ENCODE results near the gene FASTK. TPM values are rescaled to one million over a fixed set of nuclear protein-coding genes. Genes with fewer than 3 reads are reported as not detected.

Gene FASTK
- total RNA-seq, 1 experiment from 2014 or later = 104 TPM

DNA sequence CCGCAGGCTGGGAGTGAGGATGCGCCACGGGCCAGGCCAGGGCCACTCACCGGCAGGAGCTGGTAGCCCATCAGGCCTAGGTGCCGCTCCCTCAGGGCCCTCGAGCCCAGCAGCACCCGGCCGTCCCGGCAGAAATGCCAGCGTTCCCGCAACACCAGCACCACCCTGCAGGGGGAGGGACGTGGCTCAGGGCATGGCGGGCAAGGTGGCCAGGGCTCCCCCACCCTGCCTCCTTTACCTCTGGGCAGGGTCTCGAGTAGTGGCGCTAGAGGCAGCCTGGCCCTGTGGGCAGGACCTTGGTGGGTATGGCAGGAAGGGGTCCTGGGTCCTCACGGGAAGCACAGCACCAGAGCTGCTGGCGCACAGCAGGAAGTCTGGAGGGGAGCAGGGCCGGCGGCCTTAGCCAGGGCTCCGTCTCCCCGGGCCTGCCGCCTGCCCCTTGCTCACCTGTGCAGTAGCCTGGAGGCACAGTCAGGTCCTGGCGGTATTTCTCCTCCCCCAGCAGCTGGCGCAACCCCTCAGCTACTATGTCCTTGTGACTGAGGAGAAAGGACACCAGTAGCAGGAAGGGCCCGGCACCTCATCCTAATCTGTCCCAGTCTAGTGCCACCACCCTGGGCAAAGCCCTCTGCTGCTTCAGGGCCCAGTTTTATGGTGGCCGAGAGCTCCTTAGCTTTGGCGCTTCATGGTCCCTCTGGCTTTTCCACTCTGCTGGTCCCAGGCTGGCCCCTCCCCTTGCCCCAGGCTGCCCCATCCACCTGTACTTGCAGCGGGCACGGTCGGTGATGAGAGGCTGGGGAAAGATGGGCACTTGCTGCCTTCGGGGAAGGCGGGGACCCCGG, 3.5 kb downstream of the FASTK start:
- no peak for DNase-seq (ENCODE audit: low read depth in 1 of 2, low spot score in 2 of 2)
- H3K4me3 ChIP-seq = no peak overlapping the region
- no peak overlapping the region for H3K27ac ChIP-seq
- H3K4me1 ChIP-seq (replicated peaks) = peaks cover 24% of the 10 kb centered on the region
- H3K36me3 ChIP-seq = peaks cover 90% of the 10 kb centered on the region
- H3K27me3 ChIP-seq (replicated peaks) = no peaks in the 10 kb centered on the region
- no peaks in the 10 kb centered on the region for H3K9me3 ChIP-seq (replicated peaks)

DNA sequence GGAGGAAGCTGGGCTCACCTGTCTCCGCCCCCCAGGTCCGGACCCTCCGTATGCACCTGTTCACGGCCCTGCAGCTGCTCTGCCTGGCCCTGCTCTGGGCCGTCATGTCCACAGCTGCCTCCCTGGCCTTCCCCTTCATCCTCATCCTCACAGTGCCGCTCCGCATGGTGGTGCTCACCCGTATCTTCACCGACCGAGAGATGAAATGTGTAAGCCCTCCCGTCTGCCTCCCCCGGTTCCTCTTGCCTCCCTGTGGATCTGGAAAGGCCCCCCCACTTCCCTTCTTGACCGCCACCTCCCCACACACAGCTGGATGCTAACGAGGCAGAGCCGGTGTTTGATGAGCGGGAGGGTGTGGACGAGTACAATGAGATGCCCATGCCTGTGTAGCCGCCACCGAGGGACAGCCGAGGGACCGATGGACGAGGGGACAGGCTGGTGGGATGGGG, 4.6 kb downstream of the FASTK start:
- Histone ChIP-seq H3K27ac (no peak overlapping the region), H3K9me3 (replicated peaks) (no peaks in the 10 kb centered on the region), H3K4me3 (no peak overlapping the region), H3K36me3 (peaks cover 90% of the 10 kb centered on the region), H3K27me3 (replicated peaks) (no peaks in the 10 kb centered on the region), H3K4me1 (replicated peaks) (peaks cover 13% of the 10 kb centered on the region)
- DNase-seq (ENCODE audit: low read depth in 1 of 2, low spot score in 2 of 2) = no peak

DNA sequence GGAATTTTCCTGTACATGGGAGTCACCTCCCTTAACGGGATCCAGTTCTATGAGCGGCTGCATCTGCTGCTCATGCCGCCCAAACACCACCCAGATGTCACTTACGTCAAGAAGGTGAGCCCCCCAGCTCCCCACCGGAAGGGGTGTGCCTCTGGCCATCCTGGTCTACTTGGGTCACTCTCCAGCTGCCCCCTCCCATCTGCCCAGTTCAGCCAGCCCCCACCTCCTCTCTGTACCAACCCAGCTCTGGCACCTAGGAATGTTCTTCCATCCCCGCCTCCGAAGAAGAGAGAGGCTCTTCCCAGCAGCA, 5.0 kb downstream of the FASTK start:
- Histone ChIP-seq H3K36me3 (peaks cover 91% of the 10 kb centered on the region), H3K27ac (no peak overlapping the region), H3K9me3 (replicated peaks) (no peaks in the 10 kb centered on the region), H3K27me3 (replicated peaks) (no peaks in the 10 kb centered on the region), H3K4me3 (no peak overlapping the region), H3K4me1 (replicated peaks) (peaks cover 10% of the 10 kb centered on the region)
- no peak for DNase-seq (ENCODE audit: low read depth in 1 of 2, low spot score in 2 of 2)

DNA sequence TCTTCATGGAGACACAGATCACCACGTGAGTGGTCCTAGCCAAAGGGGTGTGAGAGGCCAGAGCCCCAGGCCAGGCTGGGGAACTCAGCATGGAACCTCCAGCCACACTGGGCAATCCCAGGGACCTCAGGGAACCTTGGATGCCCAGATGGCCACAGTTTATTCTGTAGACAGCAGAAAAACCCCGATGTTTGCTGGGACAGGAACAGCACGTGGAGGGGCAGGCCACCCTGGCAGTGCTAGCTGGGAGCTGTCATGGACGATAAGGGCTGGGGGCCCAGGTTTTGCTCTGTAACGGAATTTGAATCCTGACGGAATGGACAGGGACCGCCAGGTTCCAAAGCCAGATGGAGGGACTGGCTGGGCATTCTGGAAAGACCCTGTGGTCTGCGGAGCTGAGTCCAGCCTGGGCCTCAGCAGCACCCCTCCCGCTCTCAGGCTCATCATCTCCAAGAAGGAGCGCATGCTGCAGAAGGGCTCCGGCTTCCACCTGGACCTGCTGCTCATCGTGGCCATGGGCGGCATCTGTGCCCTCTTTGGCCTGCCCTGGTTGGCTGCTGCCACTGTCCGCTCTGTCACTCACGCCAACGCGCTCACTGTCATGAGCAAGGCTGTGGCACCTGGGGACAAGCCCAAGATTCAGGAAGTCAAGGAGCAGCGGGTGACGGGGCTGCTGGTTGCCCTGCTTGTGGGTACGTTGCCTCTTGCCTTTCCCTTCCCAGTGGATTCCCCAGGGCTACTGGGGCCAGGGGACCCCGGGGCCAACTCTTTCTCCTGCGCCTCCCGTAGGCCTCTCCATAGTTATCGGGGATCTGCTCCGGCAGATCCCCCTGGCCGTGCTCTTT, 5.6 kb downstream of the FASTK start:
- no peaks in the 10 kb centered on the region for H3K9me3 ChIP-seq (replicated peaks)
- H3K4me3 ChIP-seq = no peak overlapping the region
- no peak overlapping the region for H3K27ac ChIP-seq
- peaks cover 10% of the 10 kb centered on the region for H3K4me1 ChIP-seq (replicated peaks)
- H3K36me3 ChIP-seq = peaks cover 92% of the 10 kb centered on the region
- no peak for DNase-seq (ENCODE audit: low read depth in 1 of 2, low spot score in 2 of 2)
- H3K27me3 ChIP-seq (replicated peaks) = no peaks in the 10 kb centered on the region

DNA sequence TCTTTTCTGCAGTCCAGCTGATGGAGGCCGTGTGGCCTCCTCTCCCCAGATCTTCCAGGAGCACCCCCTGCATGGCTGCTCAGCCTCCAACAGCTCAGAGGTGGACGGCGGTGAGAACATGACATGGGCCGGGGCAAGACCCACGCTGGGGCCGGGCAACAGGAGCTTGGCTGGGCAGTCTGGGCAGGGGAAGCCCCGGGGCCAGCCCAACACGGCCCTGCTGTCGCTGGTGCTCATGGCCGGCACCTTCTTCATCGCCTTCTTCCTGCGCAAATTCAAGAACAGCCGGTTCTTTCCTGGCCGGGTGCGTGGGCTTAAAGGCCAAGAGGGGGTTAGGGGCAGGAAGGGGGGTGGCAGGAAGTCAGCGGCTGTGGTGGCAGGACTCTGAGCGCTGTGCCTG, 6.6 kb downstream of the FASTK start:
- Histone ChIP-seq H3K27me3 (replicated peaks) (no peaks in the 10 kb centered on the region), H3K4me1 (replicated peaks) (peaks cover under 1% of the 10 kb centered on the region; the same call in 1 of the 2 replicates), H3K36me3 (peaks cover 94% of the 10 kb centered on the region)

DNA sequence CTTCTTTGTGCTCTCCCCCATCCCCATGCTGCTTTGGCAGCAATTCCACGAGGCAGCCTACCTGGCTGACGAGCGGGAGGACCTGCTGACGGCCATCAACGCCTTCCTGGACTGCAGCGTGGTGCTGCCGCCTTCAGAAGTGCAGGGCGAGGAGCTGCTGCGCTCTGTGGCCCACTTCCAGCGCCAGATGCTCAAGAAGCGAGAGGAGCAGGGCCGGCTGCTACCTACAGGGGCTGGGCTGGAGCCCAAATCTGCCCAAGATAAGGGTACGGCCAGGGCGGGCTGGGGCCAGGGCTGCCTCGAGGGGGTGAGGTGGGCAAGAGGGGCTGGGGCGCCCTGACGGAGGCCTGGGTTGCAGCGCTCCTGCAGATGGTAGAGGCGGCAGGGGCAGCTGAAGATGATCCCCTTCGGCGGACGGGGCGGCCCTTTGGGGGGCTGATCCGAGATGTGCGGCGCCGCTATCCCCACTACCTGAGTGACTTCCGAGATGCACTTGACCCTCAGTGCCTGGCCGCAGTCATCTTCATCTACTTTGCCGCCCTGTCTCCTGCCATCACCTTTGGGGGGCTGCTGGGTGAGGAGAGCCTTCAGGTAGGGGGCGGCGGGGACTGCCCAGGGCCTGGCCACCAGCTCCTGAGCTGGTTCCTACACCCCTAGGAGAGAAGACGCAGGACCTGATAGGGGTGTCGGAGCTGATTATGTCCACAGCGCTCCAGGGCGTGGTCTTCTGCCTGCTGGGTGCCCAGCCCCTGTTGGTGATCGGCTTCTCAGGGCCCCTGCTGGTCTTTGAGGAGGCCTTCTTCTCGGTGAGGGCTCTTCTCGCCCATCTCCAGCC, 9.4 kb downstream of the FASTK start:
- Histone ChIP-seq H3K4me3 (no peak overlapping the region), H3K4me1 (replicated peaks) (peaks cover 5% of the 10 kb centered on the region; the same call in 1 of the 2 replicates), H3K36me3 (peaks cover 91% of the 10 kb centered on the region), H3K9me3 (replicated peaks) (no peaks in the 10 kb centered on the region), H3K27ac (no peak overlapping the region), H3K27me3 (replicated peaks) (no peaks in the 10 kb centered on the region)
- no peak for DNase-seq (ENCODE audit: low read depth in 1 of 2, low spot score in 2 of 2)

More for the DNA sequence above, 6.6 kb downstream of the FASTK start:
- Histone ChIP-seq H3K9me3 (replicated peaks) (no peaks in the 10 kb centered on the region), H3K27ac (no peak overlapping the region), H3K4me3 (no peak overlapping the region)
- no peak for DNase-seq (ENCODE audit: low read depth in 1 of 2, low spot score in 2 of 2)

DNA sequence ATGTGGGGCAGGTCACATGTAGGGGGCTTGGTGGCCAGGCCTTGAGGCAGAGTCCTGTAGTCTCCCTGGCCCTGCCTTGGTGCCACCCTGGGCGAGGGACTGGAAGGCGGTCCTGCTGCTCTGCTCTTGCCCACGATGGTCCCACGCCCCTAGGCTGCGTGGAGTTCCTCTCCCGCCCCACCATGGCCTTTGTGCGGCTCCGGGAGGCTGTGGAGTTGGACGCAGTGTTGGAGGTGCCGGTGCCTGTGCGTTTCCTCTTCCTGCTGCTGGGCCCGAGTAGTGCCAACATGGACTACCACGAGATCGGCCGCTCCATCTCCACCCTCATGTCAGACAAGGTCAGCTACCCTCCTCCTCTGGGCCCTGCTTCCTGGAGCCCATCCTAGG, 10.0 kb downstream of the FASTK start:
- H3K4me1 ChIP-seq (replicated peaks) = peaks cover 11% of the 10 kb centered on the region
- H3K36me3 ChIP-seq = peaks cover 91% of the 10 kb centered on the region
- H3K9me3 ChIP-seq (replicated peaks) = no peaks in the 10 kb centered on the region
- no peaks in the 10 kb centered on the region for H3K27me3 ChIP-seq (replicated peaks)
- no peak overlapping the region for H3K4me3 ChIP-seq
- no peak for DNase-seq (ENCODE audit: low read depth in 1 of 2, low spot score in 2 of 2)
- no peak overlapping the region for H3K27ac ChIP-seq

DNA sequence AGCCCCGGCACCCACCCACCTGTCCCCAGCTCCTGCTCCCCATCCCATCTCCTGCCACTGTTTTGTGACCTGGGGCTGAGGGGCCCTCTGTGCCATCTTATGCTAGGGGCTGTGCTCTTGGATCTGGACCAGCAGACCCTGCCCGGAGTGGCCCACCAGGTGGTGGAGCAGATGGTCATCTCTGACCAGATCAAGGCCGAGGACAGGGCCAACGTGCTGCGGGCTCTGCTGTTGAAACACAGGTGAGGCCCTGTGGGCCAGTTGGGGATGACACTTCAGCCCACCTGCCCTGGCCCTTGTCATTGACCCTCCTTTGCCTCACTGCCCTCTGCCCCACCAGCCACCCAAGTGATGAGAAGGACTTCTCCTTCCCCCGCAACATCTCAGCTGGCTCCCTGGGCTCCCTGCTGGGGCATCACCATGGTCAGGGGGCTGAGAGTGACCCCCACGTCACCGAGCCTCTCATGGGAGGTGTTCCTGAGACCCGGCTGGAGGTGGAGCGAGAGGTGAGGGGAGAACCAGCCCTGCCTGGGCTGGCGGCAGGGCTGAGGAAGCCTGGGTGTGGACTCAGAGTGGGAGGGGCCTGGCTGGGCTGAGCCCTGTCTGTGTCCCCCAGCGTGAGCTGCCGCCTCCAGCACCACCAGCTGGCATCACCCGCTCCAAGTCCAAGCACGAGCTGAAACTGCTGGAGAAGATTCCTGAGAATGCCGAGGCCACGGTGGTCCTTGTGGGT, 10.6 kb downstream of the FASTK start:
- peaks cover 89% of the 10 kb centered on the region for H3K36me3 ChIP-seq
- H3K4me1 ChIP-seq (replicated peaks) = peaks cover 14% of the 10 kb centered on the region
- no peak overlapping the region for H3K4me3 ChIP-seq
- H3K27me3 ChIP-seq (replicated peaks) = no peaks in the 10 kb centered on the region
- no peak for DNase-seq (ENCODE audit: low read depth in 1 of 2, low spot score in 2 of 2)
- no peak overlapping the region for H3K27ac ChIP-seq
- H3K9me3 ChIP-seq (replicated peaks) = no peaks in the 10 kb centered on the region

DNA sequence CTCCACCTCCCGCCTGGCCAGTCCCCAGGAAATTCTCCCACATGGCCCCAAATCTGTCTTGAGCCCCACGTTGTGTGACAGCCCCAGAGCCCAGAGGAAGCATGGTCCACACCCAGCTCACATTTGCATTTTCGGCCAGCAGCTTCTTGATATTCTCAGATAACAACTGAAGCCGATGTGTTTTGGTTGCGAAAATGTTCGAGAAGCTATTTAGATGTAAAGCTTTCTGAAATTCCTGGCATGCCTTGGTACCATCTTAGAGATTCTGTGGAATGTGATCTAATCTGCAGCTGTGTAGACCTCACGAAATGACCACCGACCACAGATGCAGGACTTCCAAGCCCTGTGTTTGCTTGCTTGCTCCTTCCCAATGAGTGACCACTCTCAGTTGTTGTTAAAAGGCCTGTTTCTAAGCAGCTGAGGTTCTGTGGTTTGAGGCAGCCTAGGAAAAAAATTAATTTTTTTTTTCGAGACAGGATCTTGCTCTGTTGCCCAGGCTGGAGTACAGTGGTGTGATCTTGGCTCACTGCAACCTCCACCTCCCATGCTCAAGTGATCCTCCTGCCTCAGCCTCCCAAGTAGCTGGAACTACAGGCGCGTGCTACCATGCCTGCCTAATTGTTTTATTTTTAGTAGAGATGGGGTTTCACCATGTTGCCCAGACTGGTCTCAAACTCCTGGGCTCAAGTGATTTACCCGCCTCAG, 12.4 kb downstream of the FASTK start:
- Histone ChIP-seq H3K27me3 (replicated peaks) (no peaks in the 10 kb centered on the region), H3K36me3 (peaks cover 89% of the 10 kb centered on the region), H3K9me3 (replicated peaks) (no peaks in the 10 kb centered on the region), H3K27ac (no peak overlapping the region), H3K4me1 (replicated peaks) (peaks cover 14% of the 10 kb centered on the region), H3K4me3 (no peak overlapping the region)
- no peak for DNase-seq (ENCODE audit: low read depth in 1 of 2, low spot score in 2 of 2)

DNA sequence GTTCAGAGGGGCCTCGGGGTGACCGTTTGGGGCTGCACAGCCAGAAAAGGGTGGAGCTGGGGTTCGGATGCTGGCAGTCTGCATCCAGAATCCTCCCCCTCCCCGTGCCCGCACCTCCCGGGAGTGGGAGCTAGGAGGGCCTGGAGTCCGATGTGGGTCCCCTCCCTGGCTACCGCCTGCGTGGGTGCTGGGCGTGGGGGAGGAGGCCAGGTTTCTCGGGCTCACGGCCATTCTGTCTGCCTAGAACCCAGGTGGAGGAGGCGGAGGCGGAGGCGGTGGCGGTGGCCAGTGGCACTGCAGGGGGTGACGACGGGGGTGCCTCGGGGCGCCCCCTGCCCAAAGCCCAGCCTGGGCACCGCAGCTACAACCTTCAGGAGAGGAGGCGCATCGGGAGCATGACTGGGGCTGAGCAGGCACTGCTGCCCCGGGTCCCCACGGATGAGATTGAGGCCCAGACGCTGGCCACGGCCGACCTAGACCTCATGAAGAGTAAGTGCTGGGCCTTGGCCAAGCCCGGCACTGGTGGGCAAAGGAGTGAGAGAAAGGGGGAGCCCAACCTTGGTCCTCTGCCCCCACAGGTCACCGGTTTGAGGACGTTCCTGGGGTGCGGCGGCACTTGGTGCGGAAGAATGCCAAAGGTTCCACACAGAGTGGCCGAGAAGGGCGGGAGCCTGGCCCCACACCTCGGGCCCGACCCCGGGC, 14.2 kb downstream of the FASTK start:
- Histone ChIP-seq H3K4me1 (replicated peaks) (peaks cover 14% of the 10 kb centered on the region), H3K36me3 (peaks cover 83% of the 10 kb centered on the region), H3K4me3 (no peak overlapping the region), H3K9me3 (replicated peaks) (no peaks in the 10 kb centered on the region), H3K27me3 (replicated peaks) (no peaks in the 10 kb centered on the region), H3K27ac (no peak overlapping the region)
- no peak for DNase-seq (ENCODE audit: low read depth in 1 of 2, low spot score in 2 of 2)

DNA sequence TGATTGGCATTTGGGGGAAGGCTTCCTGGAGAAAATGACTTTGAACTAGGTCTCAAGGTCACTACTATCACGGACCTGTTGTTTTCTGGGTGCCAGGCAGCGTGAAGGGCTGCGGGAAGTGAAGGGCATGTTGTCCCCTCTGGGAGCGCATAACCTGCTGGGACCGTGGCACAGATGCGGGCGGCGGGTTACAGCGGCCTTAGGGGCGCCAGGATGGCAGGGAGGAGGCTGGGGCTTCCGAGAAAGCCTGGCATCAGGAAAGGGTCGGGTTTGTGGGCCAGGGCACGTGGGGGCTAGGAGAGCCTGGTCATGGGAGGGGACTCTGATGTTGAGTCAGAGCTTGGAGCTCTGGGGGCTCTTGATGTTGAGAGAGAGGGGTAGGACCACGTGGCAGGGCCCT, 15.1 kb downstream of the FASTK start:
- H3K27me3 ChIP-seq (replicated peaks) = no peaks in the 10 kb centered on the region
- no peak for DNase-seq (ENCODE audit: low read depth in 1 of 2, low spot score in 2 of 2)
- no peak overlapping the region for H3K4me3 ChIP-seq
- H3K9me3 ChIP-seq (replicated peaks) = no peaks in the 10 kb centered on the region
- peaks cover 22% of the 10 kb centered on the region for H3K4me1 ChIP-seq (replicated peaks)
- H3K36me3 ChIP-seq = peaks cover 74% of the 10 kb centered on the region
- H3K27ac ChIP-seq = no peak overlapping the region

DNA sequence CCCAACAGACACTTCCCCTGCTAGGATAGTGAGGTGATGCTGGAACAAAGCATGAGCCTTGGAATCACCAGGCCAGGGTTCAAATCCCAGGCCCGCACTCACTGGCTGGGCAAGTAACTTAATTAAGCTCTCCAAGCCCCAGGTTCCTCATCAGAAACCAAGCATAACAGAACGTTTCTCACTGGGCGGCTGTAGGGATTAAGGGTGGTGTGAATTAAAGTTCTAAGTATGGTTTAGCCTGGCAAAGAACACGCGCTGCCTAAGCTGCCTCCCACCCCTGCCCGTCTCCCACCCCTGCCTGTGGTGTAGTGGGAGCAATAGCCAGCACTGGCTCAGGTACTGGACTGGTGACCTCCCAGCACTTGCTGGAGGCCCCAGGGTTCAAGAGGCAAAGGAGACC, 15.6 kb downstream of the FASTK start:
- Histone ChIP-seq H3K4me3 (no peak overlapping the region), H3K27ac (no peak overlapping the region), H3K36me3 (peaks cover 69% of the 10 kb centered on the region), H3K27me3 (replicated peaks) (no peaks in the 10 kb centered on the region), H3K4me1 (replicated peaks) (peaks cover 25% of the 10 kb centered on the region), H3K9me3 (replicated peaks) (no peaks in the 10 kb centered on the region)
- no peak for DNase-seq (ENCODE audit: low read depth in 1 of 2, low spot score in 2 of 2)
